ENCODE results near the gene RMP24.

DNA sequence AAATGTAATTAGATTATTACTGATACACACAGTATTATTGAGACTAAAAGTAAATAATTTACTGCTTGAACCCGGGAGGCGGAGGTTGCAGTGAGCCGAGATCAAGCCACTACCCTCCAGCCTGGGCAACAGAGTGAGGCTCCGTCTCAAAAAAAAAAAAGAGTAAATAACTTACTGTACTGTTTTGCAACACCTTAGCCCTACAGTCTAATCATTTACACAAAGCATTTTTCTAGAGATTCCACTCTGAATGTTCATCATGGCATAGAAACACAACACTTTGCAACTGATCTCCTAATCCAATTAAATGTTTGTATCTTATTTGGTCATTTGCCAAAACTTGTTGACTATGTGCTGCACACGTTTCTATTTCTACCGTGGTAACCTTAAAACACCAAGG is 23.4 kb upstream of the RMP24 start:
- TF ChIP-seq, protein P1, sequence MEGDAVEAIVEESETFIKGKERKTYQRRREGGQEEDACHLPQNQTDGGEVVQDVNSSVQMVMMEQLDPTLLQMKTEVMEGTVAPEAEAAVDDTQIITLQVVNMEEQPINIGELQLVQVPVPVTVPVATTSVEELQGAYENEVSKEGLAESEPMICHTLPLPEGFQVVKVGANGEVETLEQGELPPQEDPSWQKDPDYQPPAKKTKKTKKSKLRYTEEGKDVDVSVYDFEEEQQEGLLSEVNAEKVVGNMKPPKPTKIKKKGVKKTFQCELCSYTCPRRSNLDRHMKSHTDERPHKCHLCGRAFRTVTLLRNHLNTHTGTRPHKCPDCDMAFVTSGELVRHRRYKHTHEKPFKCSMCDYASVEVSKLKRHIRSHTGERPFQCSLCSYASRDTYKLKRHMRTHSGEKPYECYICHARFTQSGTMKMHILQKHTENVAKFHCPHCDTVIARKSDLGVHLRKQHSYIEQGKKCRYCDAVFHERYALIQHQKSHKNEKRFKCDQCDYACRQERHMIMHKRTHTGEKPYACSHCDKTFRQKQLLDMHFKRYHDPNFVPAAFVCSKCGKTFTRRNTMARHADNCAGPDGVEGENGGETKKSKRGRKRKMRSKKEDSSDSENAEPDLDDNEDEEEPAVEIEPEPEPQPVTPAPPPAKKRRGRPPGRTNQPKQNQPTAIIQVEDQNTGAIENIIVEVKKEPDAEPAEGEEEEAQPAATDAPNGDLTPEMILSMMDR (conservative IDR thresholded peaks at IDR 0.05; ENCODE audit: low read depth, low read length) = no peak
- TF ChIP-seq POLR2A (IDR thresholded peaks at IDR 0.05; ENCODE audit: low read depth, low read length) = no peak
- TF ChIP-seq RAD21 (IDR thresholded peaks at IDR 0.05; ENCODE audit: low read length) = no peak
- TF ChIP-seq RFX5 (IDR thresholded peaks at IDR 0.05; ENCODE audit: low read depth, low read length) = no peak
- TF ChIP-seq SMC3 (IDR thresholded peaks at IDR 0.05; ENCODE audit: low read depth, low read length) = no peak
- no peak for TF ChIP-seq BHLHE40 (IDR thresholded peaks at IDR 0.05; ENCODE audit: low read depth, low read length)
- TF ChIP-seq, protein P2, sequence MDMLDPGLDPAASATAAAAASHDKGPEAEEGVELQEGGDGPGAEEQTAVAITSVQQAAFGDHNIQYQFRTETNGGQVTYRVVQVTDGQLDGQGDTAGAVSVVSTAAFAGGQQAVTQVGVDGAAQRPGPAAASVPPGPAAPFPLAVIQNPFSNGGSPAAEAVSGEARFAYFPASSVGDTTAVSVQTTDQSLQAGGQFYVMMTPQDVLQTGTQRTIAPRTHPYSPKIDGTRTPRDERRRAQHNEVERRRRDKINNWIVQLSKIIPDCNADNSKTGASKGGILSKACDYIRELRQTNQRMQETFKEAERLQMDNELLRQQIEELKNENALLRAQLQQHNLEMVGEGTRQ (IDR thresholded peaks at IDR 0.05; ENCODE audit: low read depth, low read length) = no peak
- no peak for TF ChIP-seq CHD1 (IDR thresholded peaks at IDR 0.05; ENCODE audit: low read depth, low read length)
- no peak for TF ChIP-seq CEBPB (IDR thresholded peaks at IDR 0.05; ENCODE audit: low read depth, low read length)
- TF ChIP-seq, protein P3, sequence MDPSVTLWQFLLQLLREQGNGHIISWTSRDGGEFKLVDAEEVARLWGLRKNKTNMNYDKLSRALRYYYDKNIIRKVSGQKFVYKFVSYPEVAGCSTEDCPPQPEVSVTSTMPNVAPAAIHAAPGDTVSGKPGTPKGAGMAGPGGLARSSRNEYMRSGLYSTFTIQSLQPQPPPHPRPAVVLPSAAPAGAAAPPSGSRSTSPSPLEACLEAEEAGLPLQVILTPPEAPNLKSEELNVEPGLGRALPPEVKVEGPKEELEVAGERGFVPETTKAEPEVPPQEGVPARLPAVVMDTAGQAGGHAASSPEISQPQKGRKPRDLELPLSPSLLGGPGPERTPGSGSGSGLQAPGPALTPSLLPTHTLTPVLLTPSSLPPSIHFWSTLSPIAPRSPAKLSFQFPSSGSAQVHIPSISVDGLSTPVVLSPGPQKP (IDR thresholded peaks at IDR 0.05; ENCODE audit: borderline replicate concordance, low read depth, low read length) = no peak
- TF ChIP-seq MAFK (IDR thresholded peaks at IDR 0.05; ENCODE audit: low read depth, low read length) = no peak
- TF ChIP-seq RCOR1 (IDR thresholded peaks at IDR 0.05; ENCODE audit: insufficient replicate concordance, low read length) = no peak
- no peak for TF ChIP-seq MXI1 (IDR thresholded peaks at IDR 0.05; ENCODE audit: borderline replicate concordance, low read depth, low read length)
- TF ChIP-seq FOS (IDR thresholded peaks at IDR 0.05; ENCODE audit: low read depth, low read length) = no peak

Data from IMR-90 (cell line).